PC-9 (cell line): Measurements from ENCODE around the gene PEX7. TPM values are rescaled to one million over a fixed set of nuclear protein-coding genes. Genes with fewer than 3 reads are reported as not detected.

Experiments used
- BruUV-seq: library from RNA; stranded (reverse); fragments of 400-500 nt; replicated peaks from 2 replicates; lab custom pipeline; 2021; lab: Mats Ljungman, UMichigan
- CTCF ChIA-PET: fragments of 300-600 bp; sonication (Branson Sonifier 250); formaldehyde crosslinking; loops from one replicate; lab custom pipeline; 2022; ENCODE audit warnings: antibody characterized with exemption; lab: Charles Lee
- POLR2A ChIA-PET: fragments of 300-600 bp; sonication (Branson Sonifier 250); formaldehyde crosslinking; loops from one replicate; lab custom pipeline; 2022; ENCODE audit warnings: antibody characterized with exemption; ENCODE audit not compliant: unreplicated experiment; lab: Charles Lee
- DNase-seq, 2 experiments: peaks; one replicate each; pipeline versions ENCODE4 v3.0.0 to v3.0.0-alpha.2; 2015 to 2022; ENCODE audit warnings: mixed read lengths in 1 of 2
- H2AFZ ChIP-seq: fragments of 200-600 bp; sonication (generic); 2 replicates; pipeline ENCODE4 v1.8.1; 2017; ENCODE audit warnings: antibody characterized with exemption
- H3F3A ChIP-seq: fragments of 200-600 bp; sonication (generic); 2 replicates; pipeline ENCODE4 v1.8.1; 2017; ENCODE audit warnings: antibody characterized with exemption, mild to moderate bottlenecking, low read depth; ENCODE audit not compliant: insufficient read depth
- H3K27ac ChIP-seq: fragments of 200-600 bp; sonication (generic); 2 replicates; pipeline ENCODE4 v1.6.1; 2016; ENCODE audit warnings: mixed run types
- H3K27me3 ChIP-seq: fragments of 200-600 bp; sonication (generic); 2 replicates; pipeline ENCODE4 v1.6.1; 2016; ENCODE audit warnings: low read depth, mixed run types; ENCODE audit not compliant: insufficient read depth
- H3K36me3 ChIP-seq: fragments of 200-600 bp; sonication (generic); 2 replicates; pipeline ENCODE4 v1.6.1; 2016; ENCODE audit warnings: low read depth, mixed run types
- H3K4me1 ChIP-seq: fragments of 200-600 bp; sonication (generic); replicated peaks from 2 replicates; pipeline ENCODE4 v1.6.1; 2016; ENCODE audit warnings: mixed run types; ENCODE audit not compliant: insufficient read depth
- H3K4me2 ChIP-seq: fragments of 200-600 bp; sonication (generic); 2 replicates; pipeline ENCODE4 v1.6.1; 2017; ENCODE audit warnings: mixed run types
- H3K4me3 ChIP-seq: fragments of 200-600 bp; sonication (generic); 2 replicates; pipeline ENCODE4 v1.6.1; 2016; ENCODE audit warnings: mixed run types
- H3K79me2 ChIP-seq: fragments of 200-600 bp; sonication (generic); 2 replicates; pipeline ENCODE4 v1.6.1; 2017; ENCODE audit warnings: low read depth, mixed run types
- H3K9me2 ChIP-seq: fragments of 200-600 bp; sonication (generic); 2 replicates; pipeline ENCODE4 v1.8.1; 2017; ENCODE audit warnings: mild to moderate bottlenecking; ENCODE audit not compliant: insufficient read depth
- H3K9me3 ChIP-seq: fragments of 200-600 bp; sonication (generic); 2 replicates; pipeline ENCODE4 v1.8.1; 2016; ENCODE audit warnings: low read depth; ENCODE audit not compliant: insufficient read depth
- H4K20me1 ChIP-seq: fragments of 200-600 bp; sonication (generic); 2 replicates; pipeline ENCODE4 v1.8.1; 2017; ENCODE audit not compliant: insufficient read depth
- CTCF ChIP-seq: fragments of 200-600 bp; sonication (generic); conservative IDR thresholded peaks from 2 replicates; pipeline ENCODE4 v1.6.1; 2017; ENCODE audit warnings: mixed run types, antibody characterized with exemption, mild to moderate bottlenecking, moderate library complexity
- EZH2 ChIP-seq: fragments of 200-600 bp; sonication (generic); IDR thresholded peaks from 2 replicates; pipeline ENCODE4 v1.8.0; 2017; ENCODE audit warnings: antibody characterized with exemption, low read depth
- intact Hi-C: fragments of 100-400 bp; cut with micrococcal nuclease; formaldehyde crosslinking; loops from one replicate; pipeline ENCODE4 v1.10.0; 2022; ENCODE audit not compliant: unreplicated experiment
- total RNA-seq: library from RNA; stranded (reverse); gene quantifications from 2 replicates; pipeline ENCODE4 v1.2.3, GENCODE V29; 2021

PEX7 gene
- total RNA-seq, 1 experiment from 2014 or later = 5.6 TPM

GRCh38 chr6:136780972-136781371 is 41.4 kb upstream of the PEX7 start:
- Histone ChIP-seq H3K4me2 (no peak overlapping the region), H3K9me3 (no peaks in the 10 kb centered on the region; the same call in 1 of the 2 replicates), H3F3A (peaks cover 34% of the 10 kb centered on the region), H3K4me3 (no peak overlapping the region), H2AFZ (no peak overlapping the region), H3K36me3 (peaks cover 32% of the 10 kb centered on the region; the same call in 1 of the 2 replicates), H3K79me2 (peaks cover 92% of the 10 kb centered on the region), H4K20me1 (no peaks in the 10 kb centered on the region), H3K4me1 (peaks cover 79% of the 10 kb centered on the region), H3K27ac (peak overlapping the region; percentile 84; the same call in 1 of the 2 replicates), H3K9me2 (no peaks in the 10 kb centered on the region), H3K27me3 (no peaks in the 10 kb centered on the region)
- ChIA-PET POLR2A (no interaction called here), CTCF (interaction anchor here (1.1 kb wide), 1 partner anchor 11 kb away, joined by 5 read pairs; the partner anchor contains the start of gene MAP3K5)
- intact Hi-C loops = no loop called here
- TF ChIP-seq EZH2 (no peak), CTCF (no peak)
- no TSS peak for BruUV-seq
- DNase-seq = no peak

- H3K9me2 ChIP-seq = no peaks in the 10 kb centered on the region
- H2AFZ ChIP-seq = no peak overlapping the region
- H3K4me1 ChIP-seq = peaks cover 77% of the 10 kb centered on the region
- H3K27me3 ChIP-seq = no peaks in the 10 kb centered on the region
- no peaks in the 10 kb centered on the region for H4K20me1 ChIP-seq
- H3K36me3 ChIP-seq = peaks cover 32% of the 10 kb centered on the region; the same call in 1 of the 2 replicates
- H3K79me2 ChIP-seq = peaks cover 92% of the 10 kb centered on the region
- DNase-seq = peak in 1 of 2 experiments; percentile 98
- peaks cover 24% of the 10 kb centered on the region for H3F3A ChIP-seq
- intact Hi-C loops = no loop called here
- POLR2A ChIA-PET = interaction anchor here (0.6 kb wide), 1 partner anchor 226 kb away, joined by 3 read pairs; no protein-coding TSS in a partner anchor
- H3K9me3 ChIP-seq = no peaks in the 10 kb centered on the region; the same call in 1 of the 2 replicates
- peak overlapping the region; percentile 84 for H3K27ac ChIP-seq
- BruUV-seq = TSS peak; percentile 11
- CTCF ChIA-PET = interaction anchor here (0.7 to 1.1 kb wide), 3 partner anchors 10 to 240 kb away, joined by 4 to 7 read pairs (median 5); partner anchors contain the start of gene MAP3K5
- peak overlapping the region; percentile 55 for H3K4me2 ChIP-seq
- peak overlapping the region; percentile 25 for H3K4me3 ChIP-seq
- no peak for TF ChIP-seq EZH2
Measured at GRCh38 chr6:136782021-136782770, 40.2 kb upstream of the PEX7 start.

- Histone ChIP-seq H3F3A (peaks cover 31% of the 10 kb centered on the region), H4K20me1 (no peaks in the 10 kb centered on the region), H3K27ac (peak overlapping the region; percentile 84), H3K36me3 (peaks cover 32% of the 10 kb centered on the region; the same call in 1 of the 2 replicates), H3K4me2 (peak overlapping the region; percentile 55), H3K9me3 (no peaks in the 10 kb centered on the region; the same call in 1 of the 2 replicates), H3K9me2 (no peaks in the 10 kb centered on the region), H3K27me3 (no peaks in the 10 kb centered on the region), H3K4me3 (peak overlapping the region; percentile 25; the same call in 1 of the 2 replicates), H3K4me1 (peaks cover 77% of the 10 kb centered on the region), H2AFZ (no peak overlapping the region), H3K79me2 (peaks cover 90% of the 10 kb centered on the region)
- intact Hi-C loops = no loop called here
- TF ChIP-seq CTCF (no peak), EZH2 (no peak)
- no TSS peak for BruUV-seq
- DNase-seq = no peak
- ChIA-PET POLR2A (no interaction called here), CTCF (no interaction called here)
Measured at GRCh38 chr6:136783021-136783420, 39.4 kb upstream of the PEX7 start.
